Endodermal cell (in vitro differentiated cells): Measurements from ENCODE around the gene MAT2B. TPM values are rescaled to one million over a fixed set of nuclear protein-coding genes. Genes with fewer than 3 reads are reported as not detected.

Experiments used
- DNase-seq: peaks from one replicate; pipeline ENCODE4 v3.0.0-alpha.2; 2017
- H3K27ac ChIP-seq: 2 replicates; pipeline ENCODE4 v1.5.1; 2013; ENCODE audit warnings: mild to moderate bottlenecking, low read depth, low read length, moderate library complexity
- H3K27me3 ChIP-seq: 2 replicates; pipeline ENCODE4 v1.6.1; 2013; ENCODE audit warnings: mild to moderate bottlenecking, low read length, moderate library complexity; ENCODE audit not compliant: insufficient read depth, control insufficient read depth, poor library complexity, severe bottlenecking
- H3K36me3 ChIP-seq: 2 replicates; pipeline ENCODE4 v1.7.0; 2013; ENCODE audit warnings: mild to moderate bottlenecking, low read length, moderate library complexity; ENCODE audit not compliant: control insufficient read depth, insufficient read depth
- H3K4me1 ChIP-seq: one replicate; pipeline ENCODE4 v1.7.0; 2013; ENCODE audit warnings: low read length; ENCODE audit not compliant: control insufficient read depth, insufficient read depth
- H3K4me3 ChIP-seq: 2 replicates; pipeline ENCODE4 v1.5.1; 2013; ENCODE audit warnings: mild to moderate bottlenecking, low read length, moderate library complexity
- H3K9ac ChIP-seq: 2 replicates; pipeline ENCODE4 v1.6.1; 2013; ENCODE audit warnings: mild to moderate bottlenecking, low read length, moderate library complexity; ENCODE audit not compliant: poor library complexity, severe bottlenecking; ENCODE audit errors: extremely low read depth
- H3K9me3 ChIP-seq: 2 replicates; pipeline ENCODE4 v1.6.1; 2013; ENCODE audit warnings: mild to moderate bottlenecking, low read length, moderate library complexity; ENCODE audit not compliant: control insufficient read depth
- H3K27ac Mint-ChIP-seq: 2 replicates; pipeline ENCODE4 v1.8.0; 2020; ENCODE audit warnings: mixed read lengths
- H3K27me3 Mint-ChIP-seq: 2 replicates; pipeline ENCODE4 v1.8.0; 2021; ENCODE audit warnings: mild to moderate bottlenecking, mixed read lengths; ENCODE audit not compliant: insufficient read depth
- H3K36me3 Mint-ChIP-seq: 2 replicates; pipeline ENCODE4 v1.8.0; 2020; ENCODE audit warnings: low read depth, mixed read lengths
- H3K4me1 Mint-ChIP-seq: 2 replicates; pipeline ENCODE4 v1.8.0; 2020; ENCODE audit warnings: mixed read lengths
- H3K4me3 Mint-ChIP-seq: 2 replicates; pipeline ENCODE4 v1.8.0; 2020; ENCODE audit warnings: mild to moderate bottlenecking, moderate library complexity, mixed read lengths
- H3K9me3 Mint-ChIP-seq: 2 replicates; pipeline ENCODE4 v1.8.0; 2020; ENCODE audit warnings: mild to moderate bottlenecking, mixed read lengths
- WGBS, 2 experiments: methylation state at CpG; one replicate each; pipeline versions ENCODE4 v1.1.5 to v1.1.7; 2013; ENCODE audit warnings: missing lambda C conversion rate in 2 of 2, mixed read lengths in 1 of 2; ENCODE audit not compliant: insufficient coverage in 1 of 2, insufficient read length in 1 of 2; 5-methylcytosine and 5-hydroxymethylcytosine counted together
- total RNA-seq, 2 donors: library from RNA; stranded (reverse); fragmentation: NEBNext Ultra II Directional in 1 of 2; extraction: Animal tissue kit (Norgen Biotek cat#: 25700) in 1 of 2; gene quantifications; 2 replicates in 1 of 2; 3 replicates in 1 of 2; pipeline ENCODE4 v1.2.1, GENCODE V29; 2021
- TF ChIP-seq, protein P1 (sequence below): fragments of 200-600 bp; sonication (generic); conservative IDR thresholded peaks from 2 replicates; pipeline ENCODE4 v1.5.0; 2021; ENCODE audit warnings: antibody characterized with exemption, mild to moderate bottlenecking

Gene MAT2B
- total RNA-seq, 2 donors from 2014 or later: 45.4 to 47.7 TPM

DNA sequence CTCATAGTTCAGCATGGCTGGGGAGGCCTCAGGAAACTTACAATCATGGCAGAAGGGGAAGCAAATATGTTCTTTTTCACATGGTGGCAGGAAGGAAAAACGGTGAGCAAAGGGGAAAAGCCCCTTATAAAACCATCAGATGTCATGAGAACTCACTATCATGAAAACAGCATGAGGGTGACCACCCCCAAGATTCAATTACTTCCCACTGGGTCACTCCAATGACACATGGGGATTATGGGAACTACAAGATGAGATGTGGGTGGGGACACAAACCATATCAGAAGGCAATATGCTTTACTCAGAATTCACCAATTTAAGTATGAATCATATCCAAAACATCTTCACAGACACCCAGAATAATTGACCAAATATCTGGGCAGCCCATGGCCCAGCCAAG lies 19.7 kb downstream of the MAT2B start:
- H3K9me3 Mint-ChIP-seq: peaks cover 13% of the 10 kb centered on the region

DNA sequence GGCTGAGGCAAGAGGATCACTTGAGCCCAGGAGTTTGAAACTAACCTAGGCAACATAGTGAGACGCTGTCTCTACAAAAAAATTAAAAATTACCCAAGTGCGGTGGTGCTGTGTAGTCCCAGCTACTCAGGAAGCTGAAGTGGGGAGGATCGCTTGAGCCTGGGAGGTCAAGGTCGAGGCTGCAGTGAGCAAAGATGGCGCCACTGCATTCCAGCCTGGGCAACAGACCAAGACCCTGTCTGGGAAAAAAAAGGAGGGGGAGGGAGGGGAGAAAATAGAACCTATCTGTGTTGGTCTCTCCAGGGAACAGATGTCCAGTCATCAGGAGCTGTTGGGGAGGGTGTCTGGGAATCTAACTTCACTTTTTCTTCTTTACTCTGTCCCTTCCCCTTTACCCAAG lies 24.3 kb downstream of the MAT2B start:
- WGBS, 2 experiments: 87 to 92% methylated on average over 3 to 5 of the region's 5 CpGs
- Mint-ChIP-seq H3K4me3 (no peak overlapping the region), H3K36me3 (peaks cover 13% of the 10 kb centered on the region), H3K9me3 (peaks cover 8% of the 10 kb centered on the region), H3K27me3 (peaks cover 2% of the 10 kb centered on the region), H3K27ac (peak overlapping the region; percentile 65), H3K4me1 (peaks cover 48% of the 10 kb centered on the region)
- Histone ChIP-seq H3K9me3 (peaks cover 14% of the 10 kb centered on the region), H3K4me3 (no peak overlapping the region), H3K27ac (no peak overlapping the region), H3K9ac (no peak overlapping the region), H3K27me3 (no peaks in the 10 kb centered on the region), H3K36me3 (no peaks in the 10 kb centered on the region), H3K4me1 (peaks cover 16% of the 10 kb centered on the region)
- DNase-seq: no peak
- TF ChIP-seq, protein P1, sequence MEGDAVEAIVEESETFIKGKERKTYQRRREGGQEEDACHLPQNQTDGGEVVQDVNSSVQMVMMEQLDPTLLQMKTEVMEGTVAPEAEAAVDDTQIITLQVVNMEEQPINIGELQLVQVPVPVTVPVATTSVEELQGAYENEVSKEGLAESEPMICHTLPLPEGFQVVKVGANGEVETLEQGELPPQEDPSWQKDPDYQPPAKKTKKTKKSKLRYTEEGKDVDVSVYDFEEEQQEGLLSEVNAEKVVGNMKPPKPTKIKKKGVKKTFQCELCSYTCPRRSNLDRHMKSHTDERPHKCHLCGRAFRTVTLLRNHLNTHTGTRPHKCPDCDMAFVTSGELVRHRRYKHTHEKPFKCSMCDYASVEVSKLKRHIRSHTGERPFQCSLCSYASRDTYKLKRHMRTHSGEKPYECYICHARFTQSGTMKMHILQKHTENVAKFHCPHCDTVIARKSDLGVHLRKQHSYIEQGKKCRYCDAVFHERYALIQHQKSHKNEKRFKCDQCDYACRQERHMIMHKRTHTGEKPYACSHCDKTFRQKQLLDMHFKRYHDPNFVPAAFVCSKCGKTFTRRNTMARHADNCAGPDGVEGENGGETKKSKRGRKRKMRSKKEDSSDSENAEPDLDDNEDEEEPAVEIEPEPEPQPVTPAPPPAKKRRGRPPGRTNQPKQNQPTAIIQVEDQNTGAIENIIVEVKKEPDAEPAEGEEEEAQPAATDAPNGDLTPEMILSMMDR: no peak

More for the DNA sequence above, 19.7 kb downstream of the MAT2B start:
- WGBS, 2 experiments: 85% methylated on average over 1 of the region's 1 CpG; no CpG with 5 or more reads in 1 of the 2 experiments
- TF ChIP-seq, protein P1: no peak
- peaks cover 38% of the 10 kb centered on the region for H3K36me3 Mint-ChIP-seq
- H3K9ac ChIP-seq: no peak overlapping the region
- peaks cover 19% of the 10 kb centered on the region for H3K36me3 ChIP-seq
- H3K27me3 Mint-ChIP-seq: peaks cover 2% of the 10 kb centered on the region
- H3K4me3 Mint-ChIP-seq: no peak overlapping the region
- peaks cover 5% of the 10 kb centered on the region for H3K4me1 Mint-ChIP-seq
- no peak overlapping the region for H3K27ac Mint-ChIP-seq
- no peak for DNase-seq
- no peak overlapping the region for H3K27ac ChIP-seq
- no peaks in the 10 kb centered on the region for H3K27me3 ChIP-seq
- H3K4me1 ChIP-seq: peaks cover 2% of the 10 kb centered on the region
- peaks cover 16% of the 10 kb centered on the region for H3K9me3 ChIP-seq
- no peak overlapping the region for H3K4me3 ChIP-seq

DNA sequence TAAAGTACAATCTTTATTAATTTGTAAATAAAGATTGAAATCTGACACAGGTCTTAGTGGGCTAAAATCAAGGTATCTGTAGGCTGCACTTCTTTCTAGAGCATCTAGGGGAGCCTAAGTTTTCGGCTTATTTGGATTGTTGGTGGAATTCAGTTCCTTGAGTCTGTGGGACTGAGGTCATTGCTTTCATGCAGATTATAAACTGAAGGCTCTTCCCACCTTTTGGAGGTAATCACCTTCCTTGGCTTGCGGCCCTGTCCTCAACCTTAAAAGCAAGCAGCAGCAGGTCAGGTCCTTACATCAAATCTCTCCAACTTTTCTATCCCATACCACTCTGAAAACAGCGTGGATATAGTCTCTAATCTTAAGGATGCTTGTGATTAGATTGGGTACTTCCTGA lies 25.9 kb downstream of the MAT2B start:
- Histone ChIP-seq H3K27me3 (no peaks in the 10 kb centered on the region), H3K27ac (no peak overlapping the region), H3K9ac (peak overlapping the region; percentile 52), H3K9me3 (peaks cover 1% of the 10 kb centered on the region), H3K4me1 (peaks cover 20% of the 10 kb centered on the region), H3K36me3 (no peaks in the 10 kb centered on the region), H3K4me3 (peak overlapping the region; percentile 65)
- no peaks in the 10 kb centered on the region for H3K9me3 Mint-ChIP-seq
- H3K27ac Mint-ChIP-seq: peak overlapping the region; percentile 59
- H3K4me3 Mint-ChIP-seq: no peak overlapping the region
- peaks cover 2% of the 10 kb centered on the region for H3K27me3 Mint-ChIP-seq
- peaks cover 3% of the 10 kb centered on the region for H3K36me3 Mint-ChIP-seq
- peaks cover 59% of the 10 kb centered on the region for H3K4me1 Mint-ChIP-seq
- TF ChIP-seq, protein P1: peak; percentile 62
- DNase-seq: peak; percentile 67
- WGBS, 2 experiments: 41 to 63% methylated on average over 1 to 3 of the region's 3 CpGs
